ENCODE results near the gene VAV2. TPM values are rescaled to one million over a fixed set of nuclear protein-coding genes. Genes with fewer than 3 reads are reported as not detected.

VAV2 gene
- total and polyA plus RNA-seq, 2 of the 4 experiments (the other 2 are of a cell fraction), result 10.8 to 13.4 TPM

- no peak overlapping the region for H3K23ac ChIP-seq (ENCODE audit: low read depth, low read length)
- in situ Hi-C loops (cut with MboI; ENCODE audit: low sequenced_read_pairs) (no loop called here), dilution Hi-C loops (cut with HindIII; ENCODE audit: low sequenced_read_pairs, unreplicated experiment) (no loop called here), intact Hi-C loops (cut with micrococcal nuclease) (no loop called here)
- H4K8ac ChIP-seq (ENCODE audit: low read depth in 2 of 2, low read length in 2 of 2), result no peak overlapping the region
- H3K9me3 ChIP-seq (ENCODE audit: control insufficient read depth, insufficient read depth, low read length), result no peaks in the 10 kb centered on the region
- H2BK5ac ChIP-seq (ENCODE audit: low read depth, low read length, poor library complexity, severe bottlenecking), result no peak overlapping the region
- TF ChIP-seq RAD21 (IDR thresholded peaks at IDR 0.05; ENCODE audit: low read length) (no peak), RFX5 (IDR thresholded peaks at IDR 0.05; ENCODE audit: low read depth, low read length) (no peak), FOS (IDR thresholded peaks at IDR 0.05; ENCODE audit: low read depth, low read length) (no peak), POLR2A (IDR thresholded peaks at IDR 0.05; ENCODE audit: low read depth, low read length) (no peak), MAFK (IDR thresholded peaks at IDR 0.05; ENCODE audit: low read depth, low read length) (no peak), USF2 (IDR thresholded peaks at IDR 0.05; ENCODE audit: low read depth, low read length) (no peak), BHLHE40 (IDR thresholded peaks at IDR 0.05; ENCODE audit: low read depth, low read length) (no peak), MXI1 (IDR thresholded peaks at IDR 0.05; ENCODE audit: borderline replicate concordance, low read depth, low read length) (no peak), CTCF (conservative IDR thresholded peaks at IDR 0.05; ENCODE audit: low read depth, low read length) (no peak), ELK1 (IDR thresholded peaks at IDR 0.05; ENCODE audit: borderline replicate concordance, low read depth, low read length) (no peak), NFE2L2 (IDR thresholded peaks at IDR 0.05; ENCODE audit: low read depth, low read length) (no peak), MAZ (IDR thresholded peaks at IDR 0.05; ENCODE audit: borderline replicate concordance, low read depth, low read length) (no peak), RCOR1 (IDR thresholded peaks at IDR 0.05; ENCODE audit: insufficient replicate concordance, low read length) (no peak), SMC3 (IDR thresholded peaks at IDR 0.05; ENCODE audit: low read depth, low read length) (no peak)
- 0 out of 2 replicates have a peak, but pooled peaks cover 2% of the 10 kb centered on the region for H3K36me3 ChIP-seq (ENCODE audit: control insufficient read depth, insufficient read depth, low read length)
- ChIA-PET POLR2A (ENCODE audit: unreplicated experiment) (no interaction called here), CTCF (no interaction called here)
- DNase-seq (no peak), ATAC-seq (ENCODE audit: low read depth) (no peak)
- H3K4ac ChIP-seq (ENCODE audit: low read depth, low read length), result no peak overlapping the region
- peaks cover 4% of the 10 kb centered on the region for H3K9me1 ChIP-seq (ENCODE audit: insufficient read depth, low read length)
- no peak overlapping the region for H4K5ac ChIP-seq (ENCODE audit: low read depth, low read length)
- no peak overlapping the region for H3K14ac ChIP-seq (replicated peaks; ENCODE audit: low read depth, low read length)
- peaks cover 29 to 86% of the 10 kb centered on the region in 2 experiments for H3K79me1 ChIP-seq (ENCODE audit: low read depth in 1 of 2, low read length in 2 of 2)
- no peak overlapping the region for H2AK9ac ChIP-seq (replicated peaks; ENCODE audit: low read depth, low read length, poor library complexity)
- H2AFZ ChIP-seq (replicated peaks; ENCODE audit: low read length, poor library complexity), result no peak overlapping the region
- no peak overlapping the region for H2BK120ac ChIP-seq (ENCODE audit: low read depth, low read length)
- H3K18ac ChIP-seq (ENCODE audit: low read depth, low read length), result no peak overlapping the region
- no TSS peak for BruUV-seq (replicated peaks)
- no peak overlapping the region for H3K4me3 ChIP-seq (ENCODE audit: insufficient read depth, low read depth, low read length)
- H2AK5ac ChIP-seq (ENCODE audit: low read depth, low read length), result no peak overlapping the region
- H2BK15ac ChIP-seq (ENCODE audit: low read depth, low read length), result no peak overlapping the region
- H4K20me1 ChIP-seq (ENCODE audit: insufficient read depth, low read length), result peaks cover 78% of the 10 kb centered on the region
- H3K56ac ChIP-seq (ENCODE audit: extremely low read depth, insufficient read depth, low read length), result no peak overlapping the region
- H2BK20ac ChIP-seq (ENCODE audit: low read depth, low read length), result no peak overlapping the region
- H3K27me3 ChIP-seq (ENCODE audit: control insufficient read depth, insufficient read depth, low read length), result no peaks in the 10 kb centered on the region
- no peak overlapping the region for H3K27ac ChIP-seq (ENCODE audit: insufficient read depth, low read length)
- WGBS, 2 experiments (ENCODE audit: extremely low coverage in 2 of 2, insufficient read length in 1 of 2), result 85% methylated on average over 7 of the region's 18 CpGs; no CpG with 5 or more reads in 1 of the 2 experiments
- H4K91ac ChIP-seq (ENCODE audit: insufficient read depth, low read depth, low read length), result no peak overlapping the region
- no peak overlapping the region for H3K4me2 ChIP-seq (ENCODE audit: low read depth, low read length)
- H3K9ac ChIP-seq (ENCODE audit: low read depth, low read length), result no peak overlapping the region
- peaks cover 28% of the 10 kb centered on the region for H3K4me1 ChIP-seq (ENCODE audit: control insufficient read depth, insufficient read depth, low read length)
Measured at GRCh38 chr9:133952598-133953550, 39.2 kb downstream of the VAV2 start.
